Gastroesophageal sphincter (tissue), 4 donors: ENCODE results near the gene NIF3L1. TPM values are rescaled to one million over a fixed set of nuclear protein-coding genes. Genes with fewer than 3 reads are reported as not detected.

Experiments
- ATAC-seq: fragments of 150-250 bp; one replicate; pipeline ENCODE4 v1.9.1; 2016; ENCODE audit warnings: mild to moderate bottlenecking, moderate library complexity
- H3K27ac ChIP-seq, 4 donors: fragments of 200-600 bp; sonication (generic) in 3 of 4; 1 replicate in 3 of 4; 2 replicates in 1 of 4; pipeline ENCODE4 v1.5.1; 2016 to 2019
- H3K27me3 ChIP-seq: fragments of 200-600 bp; sonication (generic); one replicate; pipeline ENCODE4 v1.5.1; 2019
- H3K36me3 ChIP-seq, 2 donors: fragments of 200-600 bp; sonication (generic); one replicate each; pipeline ENCODE4 v1.5.1; 2019; ENCODE audit warnings: control low read depth in 1 of 2
- H3K4me1 ChIP-seq, 3 donors: fragments of 200-600 bp; sonication (generic); 1 replicate in 2 of 3; 2 replicates in 1 of 3; pipeline ENCODE4 v1.5.1; 2016 to 2019; ENCODE audit warnings: control low read depth in 2 of 3
- H3K4me3 ChIP-seq, 2 donors: fragments of 200-600 bp; sonication (generic); one replicate each; pipeline ENCODE4 v1.5.1; 2019; ENCODE audit warnings: mild to moderate bottlenecking in 1 of 2, moderate library complexity in 1 of 2
- H3K9me3 ChIP-seq, 3 donors: fragments of 200-600 bp; sonication (generic); one replicate each; pipeline ENCODE4 v1.5.1; 2017 to 2019; ENCODE audit warnings: control low read depth in 2 of 3
- EP300 ChIP-seq: sonication (generic); formaldehyde crosslinking; IDR thresholded peaks from one replicate; pipeline ENCODE4 v1.6.1; 2017; ENCODE audit warnings: antibody characterized with exemption, mild to moderate bottlenecking
- POLR2A ChIP-seq, 2 donors: fragments of 450-650 bp; IDR thresholded peaks; one replicate each; pipeline ENCODE4 v1.6.1; 2017; ENCODE audit warnings: antibody characterized with exemption in 2 of 2, mild to moderate bottlenecking in 2 of 2, moderate library complexity in 1 of 2
- POLR2AphosphoS5 ChIP-seq: sonication (generic); formaldehyde crosslinking; IDR thresholded peaks from one replicate; pipeline ENCODE4 v1.6.1; 2017; ENCODE audit warnings: antibody characterized with exemption
- WGBS, 2 donors: methylation state at CpG; one replicate each; pipeline ENCODE4 v1.1.5; 2018; ENCODE audit warnings: low coverage in 1 of 2; 5-methylcytosine and 5-hydroxymethylcytosine counted together
- small RNA-seq, 4 donors: library from RNA; depleted of rRNA; stranded (forward); fragments of <200 nt; gene quantifications; one replicate each; pipeline ENCODE3, GENCODE V24; 2016
- total RNA-seq, 4 donors: library from RNA; depleted of rRNA; stranded (reverse); fragments of >200 nt; gene quantifications; one replicate each; pipeline ENCODE4 v1.1.0, GENCODE V29; 2016
- TF ChIP-seq, protein P1 (sequence below), 4 experiments: fragments of 200-600 bp in 2 of 4; fragments of 450-650 bp in 2 of 4; sonication (generic) in 1 of 4; IDR thresholded peaks; one replicate each; pipeline ENCODE4 v1.5.1; 2017 to 2019; ENCODE audit warnings: antibody characterized with exemption in 4 of 4, mild to moderate bottlenecking in 2 of 4, moderate library complexity in 2 of 4

Gene NIF3L1
- total RNA-seq, 4 donors from 2014 or later = 13.9 to 21.3 (median 15.0) TPM

DNA sequence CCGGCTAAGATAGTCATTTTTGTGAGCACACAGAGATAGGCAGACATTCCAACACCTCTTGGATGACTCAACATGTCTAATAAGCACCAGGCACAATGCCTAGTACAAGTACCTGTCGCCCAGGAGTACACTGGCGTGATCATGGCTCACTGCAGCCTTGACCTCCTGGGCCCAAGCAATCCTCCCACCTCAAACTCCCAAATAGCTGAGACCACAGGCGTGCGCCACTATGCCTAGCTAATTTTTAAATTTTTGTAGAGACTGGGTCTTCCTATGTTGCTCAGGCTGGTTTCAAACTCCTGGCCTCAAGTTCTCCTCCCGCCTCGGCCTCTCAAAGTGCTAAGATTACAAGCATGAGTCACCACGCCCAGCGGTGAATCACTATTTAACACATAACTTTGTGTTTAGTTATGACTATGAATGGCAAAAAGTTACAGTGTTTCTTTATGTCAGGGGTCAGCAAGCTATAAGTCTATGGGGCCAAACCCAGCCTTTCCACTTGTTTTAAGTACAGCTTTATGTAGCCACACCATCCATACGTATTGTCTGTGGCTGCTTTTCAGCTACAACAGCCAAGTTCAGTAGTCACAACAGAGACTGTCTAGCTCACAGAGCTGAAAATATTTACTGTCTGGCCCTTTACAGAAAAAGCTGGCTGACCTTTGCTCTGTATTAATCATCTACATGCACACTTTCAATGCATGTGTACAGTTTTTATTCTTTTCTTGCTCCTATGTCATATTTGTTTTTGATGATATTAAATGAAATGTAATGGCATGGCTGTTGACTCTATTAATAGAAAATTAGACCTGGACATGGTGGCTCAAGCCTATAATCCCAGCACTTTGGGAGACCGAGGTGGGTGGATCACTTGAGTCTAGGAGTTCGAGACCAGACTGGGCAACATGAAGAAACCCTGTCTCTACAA, 55.6 kb downstream of the NIF3L1 start:
- no peak for ATAC-seq
- Histone ChIP-seq H3K4me1 (no peaks in the 10 kb centered on the region), H3K27me3 (no peaks in the 10 kb centered on the region), H3K4me3 (no peak overlapping the region), H3K36me3 (peaks cover 0 to 96% of the 10 kb centered on the region in 2 donors), H3K27ac (no peak overlapping the region), H3K9me3 (no peaks in the 10 kb centered on the region)
- TF ChIP-seq, protein P1, sequence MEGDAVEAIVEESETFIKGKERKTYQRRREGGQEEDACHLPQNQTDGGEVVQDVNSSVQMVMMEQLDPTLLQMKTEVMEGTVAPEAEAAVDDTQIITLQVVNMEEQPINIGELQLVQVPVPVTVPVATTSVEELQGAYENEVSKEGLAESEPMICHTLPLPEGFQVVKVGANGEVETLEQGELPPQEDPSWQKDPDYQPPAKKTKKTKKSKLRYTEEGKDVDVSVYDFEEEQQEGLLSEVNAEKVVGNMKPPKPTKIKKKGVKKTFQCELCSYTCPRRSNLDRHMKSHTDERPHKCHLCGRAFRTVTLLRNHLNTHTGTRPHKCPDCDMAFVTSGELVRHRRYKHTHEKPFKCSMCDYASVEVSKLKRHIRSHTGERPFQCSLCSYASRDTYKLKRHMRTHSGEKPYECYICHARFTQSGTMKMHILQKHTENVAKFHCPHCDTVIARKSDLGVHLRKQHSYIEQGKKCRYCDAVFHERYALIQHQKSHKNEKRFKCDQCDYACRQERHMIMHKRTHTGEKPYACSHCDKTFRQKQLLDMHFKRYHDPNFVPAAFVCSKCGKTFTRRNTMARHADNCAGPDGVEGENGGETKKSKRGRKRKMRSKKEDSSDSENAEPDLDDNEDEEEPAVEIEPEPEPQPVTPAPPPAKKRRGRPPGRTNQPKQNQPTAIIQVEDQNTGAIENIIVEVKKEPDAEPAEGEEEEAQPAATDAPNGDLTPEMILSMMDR (IDR thresholded peaks at IDR 0.05) = no peak
- TF ChIP-seq POLR2A (IDR thresholded peaks at IDR 0.05) (no peak), POLR2AphosphoS5 (no peak), EP300 (no peak)
- 89% methylated on average over 6 to 12 of the region's 12 CpGs for WGBS, 2 donors

DNA sequence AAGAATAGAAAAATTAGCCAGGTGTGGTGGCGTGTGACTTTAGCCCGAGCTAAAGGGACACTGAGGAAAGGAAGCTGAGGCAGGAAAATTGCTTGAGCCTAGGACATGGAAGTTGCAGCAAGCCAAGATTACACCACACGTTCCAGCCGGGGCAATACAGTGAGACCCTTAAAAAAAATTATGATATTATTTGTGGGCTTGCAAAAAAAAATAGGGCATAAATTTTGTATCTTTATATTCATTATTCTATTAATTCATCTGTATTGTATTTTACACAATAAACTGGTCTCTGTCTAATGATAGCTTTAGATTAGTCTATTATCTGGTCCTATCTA, 56.2 kb downstream of the NIF3L1 start:
- 97 to 98% methylated on average over 4 of the region's 4 CpGs for WGBS, 2 donors
- TF ChIP-seq POLR2AphosphoS5 (no peak), POLR2A (IDR thresholded peaks at IDR 0.05) (no peak), EP300 (no peak)
- TF ChIP-seq, protein P1 (IDR thresholded peaks at IDR 0.05) = no peak
- no peak overlapping the region for H3K27ac ChIP-seq
- H3K27me3 ChIP-seq = no peaks in the 10 kb centered on the region
- peaks cover 0 to 96% of the 10 kb centered on the region in 2 donors for H3K36me3 ChIP-seq
- H3K9me3 ChIP-seq = no peaks in the 10 kb centered on the region
- H3K4me3 ChIP-seq = no peak overlapping the region
- H3K4me1 ChIP-seq = no peaks in the 10 kb centered on the region
- no peak for ATAC-seq

DNA sequence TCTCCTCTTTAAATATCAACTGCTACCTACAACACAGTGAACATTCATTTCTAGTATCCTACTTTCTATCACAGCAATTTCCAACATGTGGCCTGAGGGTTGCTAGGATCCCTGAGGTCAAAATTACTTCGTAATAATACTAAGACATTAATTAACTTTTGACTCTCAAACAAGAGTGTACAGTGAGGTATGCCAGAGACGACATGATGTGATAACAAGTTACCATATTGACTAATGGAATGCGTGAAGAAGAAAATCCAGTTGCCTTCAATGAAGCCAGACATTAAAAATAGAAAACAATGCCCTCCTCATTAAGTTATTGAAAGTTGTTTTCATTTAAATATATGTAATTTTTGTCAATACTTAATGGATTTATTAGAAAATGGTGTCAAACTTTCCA, 61.2 kb downstream of the NIF3L1 start:
- Histone ChIP-seq H3K27me3 (no peaks in the 10 kb centered on the region), H3K36me3 (peaks cover 0 to 98% of the 10 kb centered on the region in 2 donors), H3K4me1 (no peaks in the 10 kb centered on the region), H3K4me3 (no peak overlapping the region), H3K9me3 (no peaks in the 10 kb centered on the region), H3K27ac (no peak overlapping the region)
- no peak for ATAC-seq
- WGBS, 2 donors = 71 to 83% methylated on average over 2 to 3 of the region's 3 CpGs
- TF ChIP-seq POLR2A (IDR thresholded peaks at IDR 0.05) (no peak), EP300 (no peak), POLR2AphosphoS5 (no peak)
- TF ChIP-seq, protein P1 (IDR thresholded peaks at IDR 0.05) = no peak

Small RNAs within 50 kb of the gene (small RNA-seq; reads per million reads assigned to genes)
- gene RF00019 = 0 reads per million in 4 donors
- gene RNA5SP115 = 0 reads per million in 4 donors
- 0 reads per million in 4 donors for gene RNU6-312P
- gene RNU6-762P = 0 reads per million in 4 donors

Other genes with a start within 250 kb of the NIF3L1 start
- gene BZW1, start 77.5 kb upstream of the NIF3L1 start, total RNA-seq = 100 to 1,000 TPM; 253 to 372 (median 274) TPM
- 100 to 1,000 TPM in 3 of 4 donors, 10 to 100 TPM in 1; 79.5 to 243 (median 143) TPM for gene CLK1, start 24.7 kb upstream of the NIF3L1 start, total RNA-seq
- 100 to 1,000 TPM in 1 of 4 donors, 10 to 100 TPM in 3; 17.1 to 118 (median 39.1) TPM for gene PPIL3, start 294 bp upstream of the NIF3L1 start, total RNA-seq
- 10 to 100 TPM in 3 of 4 donors, 1 to 10 TPM in 1; 8.6 to 25.4 (median 11.4) TPM for gene ORC2, start 74.3 kb downstream of the NIF3L1 start, total RNA-seq
- 10 to 100 TPM; 10.6 to 19.9 (median 13.9) TPM for gene HYCC2, start 182.3 kb downstream of the NIF3L1 start, total RNA-seq
- 10 to 100 TPM; 33.0 to 59.9 (median 46.6) TPM for gene NDUFB3, start 182.6 kb downstream of the NIF3L1 start, total RNA-seq
- gene CFLAR, start 226.8 kb downstream of the NIF3L1 start, total RNA-seq = 100 to 1,000 TPM; 145 to 346 (median 176) TPM